OCI-LY1 (cell line): ENCODE results near the gene B4GALNT2.

ENCODE experiments used
- CTCF ChIP-seq: fragments of 200-600 bp; sonication (generic), shearing (Covaris generic); IDR thresholded peaks from 2 replicates; pipeline ENCODE4 v1.5.1; 2017; ENCODE audit warnings: mild to moderate bottlenecking, antibody characterized with exemption, low read length, moderate library complexity, mixed read lengths
- EZH2 ChIP-seq: fragments of 200-600 bp; sonication (generic), shearing (Covaris generic); IDR thresholded peaks from 2 replicates; pipeline ENCODE4 v1.8.0; 2017; ENCODE audit warnings: borderline replicate concordance, mixed run types, mild to moderate bottlenecking, antibody characterized with exemption, low read length, moderate library complexity, mixed read lengths

GRCh38 chr17:49194297-49194607 lies 61.7 kb downstream of the B4GALNT2 start:
- TF ChIP-seq EZH2 = no peak
- TF ChIP-seq CTCF = no peak
